Peyer's patch (tissue), 4 donors: Measurements from ENCODE around the gene ZNF407. TPM values are rescaled to one million over a fixed set of nuclear protein-coding genes. Genes with fewer than 3 reads are reported as not detected.

ENCODE experiments used
- DNase-seq, 3 donors: peaks; one replicate each; pipeline ENCODE4 v3.0.0-alpha.2; 2017 to 2019
- H3K27ac ChIP-seq, 4 donors: fragments of 200-600 bp; sonication (generic); one replicate each; pipeline ENCODE4 v1.5.1; 2016 to 2019
- H3K27me3 ChIP-seq, 2 donors: fragments of 200-600 bp; sonication (generic); one replicate each; pipeline ENCODE4 v1.5.1; 2019
- H3K36me3 ChIP-seq, 3 donors: fragments of 200-600 bp; sonication (generic); one replicate each; pipeline ENCODE4 v1.5.1; 2016 to 2019
- H3K4me1 ChIP-seq, 4 donors: fragments of 200-600 bp; sonication (generic); one replicate each; pipeline ENCODE4 v1.5.1; 2016 to 2019
- H3K4me3 ChIP-seq, 4 donors: fragments of 200-600 bp; sonication (generic); 1 replicate in 3 of 4; 2 replicates in 1 of 4; pipeline ENCODE4 v1.5.1; 2016 to 2019; ENCODE audit warnings: mild to moderate bottlenecking in 1 of 4
- H3K9me3 ChIP-seq, 4 donors: fragments of 200-600 bp; sonication (generic); one replicate each; pipeline ENCODE4 v1.5.1; 2016 to 2019; ENCODE audit warnings: mild to moderate bottlenecking in 1 of 4
- POLR2A ChIP-seq, 2 donors: fragments of 450-650 bp; IDR thresholded peaks; one replicate each; pipeline ENCODE4 v1.5.1; 2017; ENCODE audit warnings: antibody characterized with exemption in 2 of 2, mild to moderate bottlenecking in 2 of 2, moderate library complexity in 2 of 2
- total RNA-seq, 4 donors: library from RNA; depleted of rRNA; stranded (reverse); fragments of >200 nt; gene quantifications; one replicate each; pipeline ENCODE4 v1.1.0, GENCODE V29; 2016
- TF ChIP-seq, protein P1 (sequence below), 6 experiments: fragments of 450-650 bp in 4 of 6; fragments of 200-600 bp in 2 of 6; sonication (generic) in 1 of 6; IDR thresholded peaks; one replicate each; pipeline ENCODE4 v1.5.1; 2017 to 2019; ENCODE audit warnings: antibody characterized with exemption in 6 of 6, mild to moderate bottlenecking in 3 of 6, moderate library complexity in 1 of 6

The ZNF407 gene
- total RNA-seq, 4 donors from 2014 or later = 24.0 to 54.5 (median 32.3) TPM

DNA sequence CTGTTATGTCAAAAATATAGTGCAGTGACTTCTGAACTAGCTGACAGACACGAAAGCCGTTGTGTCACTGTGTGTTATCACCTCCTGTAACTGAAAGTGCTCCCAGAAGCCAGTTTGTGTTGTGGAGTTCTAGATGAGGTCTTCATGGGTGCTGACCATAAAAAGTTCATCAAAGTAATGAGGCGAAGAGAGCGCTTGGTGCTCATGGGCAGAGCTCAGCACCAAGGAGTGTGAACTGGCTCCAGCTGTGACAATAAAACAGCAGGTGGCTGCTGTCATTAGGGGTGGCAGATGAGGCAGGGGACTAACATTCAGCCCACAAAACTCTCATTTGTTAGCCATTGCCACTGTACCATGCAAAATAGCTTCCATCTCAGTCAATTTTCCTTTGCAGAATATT is 151.1 kb downstream of the ZNF407 start:
- Histone ChIP-seq H3K27ac (no peak overlapping the region), H3K4me1 (no peaks in the 10 kb centered on the region), H3K27me3 (no peaks in the 10 kb centered on the region), H3K4me3 (no peak overlapping the region), H3K9me3 (no peaks in the 10 kb centered on the region), H3K36me3 (no peaks in the 10 kb centered on the region)
- DNase-seq = no peak
- TF ChIP-seq, protein P1, sequence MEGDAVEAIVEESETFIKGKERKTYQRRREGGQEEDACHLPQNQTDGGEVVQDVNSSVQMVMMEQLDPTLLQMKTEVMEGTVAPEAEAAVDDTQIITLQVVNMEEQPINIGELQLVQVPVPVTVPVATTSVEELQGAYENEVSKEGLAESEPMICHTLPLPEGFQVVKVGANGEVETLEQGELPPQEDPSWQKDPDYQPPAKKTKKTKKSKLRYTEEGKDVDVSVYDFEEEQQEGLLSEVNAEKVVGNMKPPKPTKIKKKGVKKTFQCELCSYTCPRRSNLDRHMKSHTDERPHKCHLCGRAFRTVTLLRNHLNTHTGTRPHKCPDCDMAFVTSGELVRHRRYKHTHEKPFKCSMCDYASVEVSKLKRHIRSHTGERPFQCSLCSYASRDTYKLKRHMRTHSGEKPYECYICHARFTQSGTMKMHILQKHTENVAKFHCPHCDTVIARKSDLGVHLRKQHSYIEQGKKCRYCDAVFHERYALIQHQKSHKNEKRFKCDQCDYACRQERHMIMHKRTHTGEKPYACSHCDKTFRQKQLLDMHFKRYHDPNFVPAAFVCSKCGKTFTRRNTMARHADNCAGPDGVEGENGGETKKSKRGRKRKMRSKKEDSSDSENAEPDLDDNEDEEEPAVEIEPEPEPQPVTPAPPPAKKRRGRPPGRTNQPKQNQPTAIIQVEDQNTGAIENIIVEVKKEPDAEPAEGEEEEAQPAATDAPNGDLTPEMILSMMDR (IDR thresholded peaks at IDR 0.05) = no peak
- no peak for TF ChIP-seq POLR2A (IDR thresholded peaks at IDR 0.05)

DNA sequence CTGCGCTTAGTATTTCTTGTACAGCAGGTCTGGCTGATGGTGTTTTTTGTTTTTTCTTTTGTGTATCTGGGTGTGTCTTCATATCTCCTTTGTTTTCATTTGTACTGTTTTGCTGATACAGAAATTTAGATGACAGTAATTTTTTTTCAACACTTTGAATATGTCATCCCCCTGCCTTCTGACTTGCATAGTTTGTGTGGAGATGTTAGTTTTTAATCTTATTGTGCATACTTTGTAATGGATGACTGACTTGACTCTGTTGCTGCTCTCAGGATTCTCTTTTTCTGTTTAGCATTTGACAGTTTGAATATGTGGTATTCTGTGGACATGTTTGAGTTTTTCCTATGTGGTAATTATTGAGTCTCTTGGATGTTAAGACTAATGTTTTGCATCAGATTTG is 161.3 kb downstream of the ZNF407 start:
- no peak overlapping the region for H3K27ac ChIP-seq
- no peak for TF ChIP-seq POLR2A (IDR thresholded peaks at IDR 0.05)
- TF ChIP-seq, protein P1 (IDR thresholded peaks at IDR 0.05) = no peak

DNA sequence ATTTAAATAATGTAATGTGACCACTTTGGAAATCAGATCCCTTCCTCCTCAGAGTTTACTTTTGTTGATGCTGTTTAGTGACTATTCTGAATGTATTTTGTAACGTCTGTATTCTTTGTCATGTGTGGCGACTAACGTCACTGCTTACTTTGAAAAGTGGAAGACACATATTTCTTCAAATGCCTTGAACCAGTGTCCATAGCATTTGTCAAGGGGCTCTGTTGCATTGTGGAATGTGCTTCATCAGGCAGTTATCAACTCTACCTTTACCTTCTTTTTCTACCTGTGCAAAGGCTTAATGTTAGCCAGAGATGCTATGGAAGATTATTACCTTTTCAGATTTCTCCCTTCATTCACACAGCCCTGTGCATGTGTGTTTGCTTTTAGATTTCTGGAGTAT is 162.4 kb downstream of the ZNF407 start:
- no peak for TF ChIP-seq POLR2A (IDR thresholded peaks at IDR 0.05)
- TF ChIP-seq, protein P1 (IDR thresholded peaks at IDR 0.05) = no peak

More for the DNA sequence above, 161.3 kb downstream of the ZNF407 start:
- H3K9me3 ChIP-seq = no peaks in the 10 kb centered on the region
- H3K4me3 ChIP-seq = no peak overlapping the region
- DNase-seq = no peak
- H3K4me1 ChIP-seq = no peaks in the 10 kb centered on the region
- no peaks in the 10 kb centered on the region for H3K27me3 ChIP-seq
- H3K36me3 ChIP-seq = no peaks in the 10 kb centered on the region

DNA sequence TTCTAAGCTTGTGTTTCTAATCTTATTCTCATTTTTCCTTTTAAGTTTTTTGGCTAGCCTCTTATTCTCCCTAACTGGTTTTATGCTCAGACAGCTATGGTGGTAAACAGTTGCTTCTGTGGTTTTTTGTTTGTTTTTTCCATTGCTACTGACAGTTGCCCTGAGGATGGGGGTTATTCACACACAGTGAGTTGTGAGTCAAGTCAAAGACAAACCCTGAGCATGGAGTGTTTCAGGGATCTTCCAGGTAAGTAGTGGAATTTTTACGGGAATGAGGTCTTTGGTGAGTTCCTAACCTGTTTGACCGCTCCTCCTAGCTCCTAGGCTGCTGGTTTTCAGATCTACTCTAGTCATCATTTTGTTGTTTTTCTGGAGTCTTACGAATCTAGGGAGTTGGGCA is 162.8 kb downstream of the ZNF407 start:
- no peak for DNase-seq
- no peaks in the 10 kb centered on the region for H3K4me1 ChIP-seq
- H3K27me3 ChIP-seq = no peaks in the 10 kb centered on the region
- TF ChIP-seq, protein P1 (IDR thresholded peaks at IDR 0.05) = no peak
- TF ChIP-seq POLR2A (IDR thresholded peaks at IDR 0.05) = no peak
- H3K9me3 ChIP-seq = no peaks in the 10 kb centered on the region
- H3K27ac ChIP-seq = no peak overlapping the region
- H3K36me3 ChIP-seq = no peaks in the 10 kb centered on the region
- H3K4me3 ChIP-seq = no peak overlapping the region

More for the DNA sequence above, 162.4 kb downstream of the ZNF407 start:
- Histone ChIP-seq H3K36me3 (no peaks in the 10 kb centered on the region), H3K4me3 (no peak overlapping the region), H3K4me1 (no peaks in the 10 kb centered on the region), H3K27me3 (no peaks in the 10 kb centered on the region), H3K9me3 (no peaks in the 10 kb centered on the region), H3K27ac (no peak overlapping the region)
- DNase-seq = no peak

DNA sequence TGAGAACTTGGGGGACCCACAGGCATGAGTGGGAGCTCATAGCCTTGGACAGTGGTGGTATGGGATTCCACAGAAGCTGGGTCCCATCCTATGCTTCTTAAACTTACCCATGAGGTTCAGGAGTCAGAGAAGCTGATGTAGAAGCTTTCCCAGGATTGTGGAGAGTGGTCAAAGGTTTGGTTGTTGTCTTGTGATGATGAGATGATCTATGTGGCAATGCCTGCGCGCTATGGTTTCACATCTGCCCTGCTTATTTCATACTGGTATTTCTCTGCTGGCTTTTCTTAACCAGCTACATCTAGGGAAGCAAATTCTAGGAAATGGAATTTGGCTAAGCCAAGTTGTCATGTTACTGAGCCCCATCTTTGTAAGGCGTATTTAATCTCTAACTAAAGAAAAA is 168.6 kb downstream of the ZNF407 start:
- TF ChIP-seq, protein P1 (IDR thresholded peaks at IDR 0.05) = no peak
- no peak for TF ChIP-seq POLR2A (IDR thresholded peaks at IDR 0.05)
- no peaks in the 10 kb centered on the region for H3K27me3 ChIP-seq
- H3K9me3 ChIP-seq = no peaks in the 10 kb centered on the region
- no peaks in the 10 kb centered on the region for H3K36me3 ChIP-seq
- H3K4me3 ChIP-seq = no peak overlapping the region
- H3K4me1 ChIP-seq = no peaks in the 10 kb centered on the region
- no peak for DNase-seq
- H3K27ac ChIP-seq = no peak overlapping the region

DNA sequence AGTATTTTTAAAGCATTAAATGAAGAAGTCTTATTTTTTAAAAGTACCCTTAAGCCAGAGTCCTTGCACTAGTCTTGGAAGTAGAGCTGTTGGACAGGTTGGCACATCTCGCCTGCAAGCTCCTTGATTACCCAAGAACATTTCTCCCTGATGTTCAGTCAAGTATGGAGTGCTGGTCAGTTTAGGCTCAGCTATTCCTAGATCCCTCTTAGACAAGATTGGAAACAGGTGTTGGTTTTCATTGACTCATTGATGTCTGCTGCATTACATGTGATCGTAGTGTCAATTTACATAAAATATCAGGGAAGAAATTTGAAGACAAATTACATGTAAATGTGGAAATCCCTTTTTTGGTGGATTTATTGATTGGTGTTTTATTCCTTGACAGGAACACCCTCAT is 170.4 kb downstream of the ZNF407 start:
- no peaks in the 10 kb centered on the region for H3K36me3 ChIP-seq
- no peaks in the 10 kb centered on the region for H3K27me3 ChIP-seq
- H3K9me3 ChIP-seq = no peaks in the 10 kb centered on the region
- H3K27ac ChIP-seq = no peak overlapping the region
- no peaks in the 10 kb centered on the region for H3K4me1 ChIP-seq
- DNase-seq = no peak
- H3K4me3 ChIP-seq = no peak overlapping the region
- no peak for TF ChIP-seq POLR2A (IDR thresholded peaks at IDR 0.05)
- TF ChIP-seq, protein P1 (IDR thresholded peaks at IDR 0.05) = no peak
